Psoas muscle (tissue), 8 donors: ENCODE results near the gene NDC80. TPM values are rescaled to one million over a fixed set of nuclear protein-coding genes. Genes with fewer than 3 reads are reported as not detected.

ENCODE experiments used
- ATAC-seq, 4 donors: fragments of 200-7000 bp; cut with Tn5 transposase; one replicate each; pipeline ENCODE4 v1.9.1; 2020; ENCODE audit warnings: moderate library complexity in 3 of 4, mild to moderate bottlenecking in 2 of 4
- DNase-seq, 2 donors: peaks; one replicate each; pipeline ENCODE4 v3.0.0-alpha.2; 2020
- H3K27ac ChIP-seq: fragments of 200-600 bp; one replicate; pipeline ENCODE4 v1.8.0; 2022
- H3K27me3 ChIP-seq, 3 donors: fragments of 200-600 bp in 1 of 3; one replicate each; pipeline versions ENCODE4 v1.6.1 to v1.8.0; 2013 to 2022; ENCODE audit warnings: low read length in 2 of 3, mild to moderate bottlenecking in 2 of 3, moderate library complexity in 1 of 3; ENCODE audit not compliant: insufficient read depth in 3 of 3
- H3K36me3 ChIP-seq, 2 donors: fragments of 200-600 bp in 1 of 2; one replicate each; pipeline versions ENCODE4 v1.6.1 to v1.8.0; 2013 to 2022; ENCODE audit warnings: low read depth in 1 of 2, mild to moderate bottlenecking in 1 of 2, moderate library complexity in 1 of 2; ENCODE audit not compliant: insufficient read depth in 1 of 2
- H3K4me1 ChIP-seq: fragments of 200-600 bp; one replicate; pipeline ENCODE4 v1.8.0; 2022
- H3K4me3 ChIP-seq: fragments of 200-600 bp; one replicate; pipeline ENCODE4 v1.8.0; 2022; ENCODE audit warnings: mild to moderate bottlenecking
- H3K9me3 ChIP-seq: fragments of 200-600 bp; one replicate; pipeline ENCODE4 v1.8.0; 2022
- WGBS, 3 donors: extraction: QIAGEN DNeasy Blood & Tissue Kit; methylation state at CpG; one replicate each; pipeline versions ENCODE4 v1.1.6 to v1.1.7; 2013; 5-methylcytosine and 5-hydroxymethylcytosine counted together
- intact Hi-C, 2 donors: fragments of 100-400 bp; cut with DNase I; formaldehyde crosslinking; loops; one replicate each; pipeline versions ENCODE4 v1.11.0 to v1.14.2; 2022
- polyA plus RNA-seq, 3 donors: library from polyadenylated mRNA; stranded (reverse); fragments of 200-250 nt; gene quantifications; one replicate each; pipeline ENCODE4 v1.2.3, GENCODE V29; 2013
- total RNA-seq, 4 donors: library from RNA; stranded (reverse); fragmentation: NEBNext Ultra II Directional in 2 of 4; extraction: Animal tissue kit (Norgen Biotek cat#: 25700) in 2 of 4; gene quantifications; one replicate each; pipeline versions ENCODE4 v1.2.1 to v1.2.4, GENCODE V29; 2021 to 2023
- TF ChIP-seq, protein P1 (sequence below): fragments of 200-600 bp; IDR thresholded peaks from one replicate; pipeline ENCODE4 v1.8.0; 2022; ENCODE audit warnings: antibody characterized with exemption
- donor health status: healthy with polysubstance abuse.
- donor health status: DM: no; HTN: no; CAD: no; lungs with moderate emphysema.
- donor health status: Bipolar disorder and iron deficiency.
- donor health status: healthy.
- donor health status: DM: yes; HTN: yes; CAD: no.
- donor health status: DM: no; HTN: no; CAD: no.
- donor health status: DM: no; HTN: no; CAD: no.
- donor health status: DM: yes; HTN: yes; CAD: no.

NDC80 gene
- total and polyA plus RNA-seq, 7 donors: 0.12 to 0.42 (median 0.17) TPM; not detected in 2

DNA sequence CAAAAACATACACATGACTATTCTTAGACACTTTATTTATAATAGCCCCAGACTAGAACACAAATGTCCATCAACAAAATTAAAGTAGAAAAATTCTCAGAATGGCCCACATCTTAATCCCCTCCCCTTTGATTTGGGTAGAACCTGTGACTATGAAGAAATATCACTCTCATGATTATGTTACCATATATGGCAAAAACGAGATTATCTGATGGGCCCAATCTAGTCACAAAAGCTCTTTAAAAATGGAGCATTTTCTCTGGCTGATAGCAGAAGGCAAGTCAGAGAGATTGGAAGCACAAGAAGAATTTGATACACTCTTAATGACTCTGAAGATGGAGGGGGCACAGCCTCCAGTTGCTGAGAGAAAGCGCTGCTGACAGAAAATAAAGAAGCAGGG is 39.6 kb upstream of the NDC80 start:
- Histone ChIP-seq H3K27ac (no peak overlapping the region), H3K4me3 (no peak overlapping the region), H3K4me1 (no peaks in the 10 kb centered on the region), H3K9me3 (no peaks in the 10 kb centered on the region), H3K36me3 (peaks cover 0 to 14% of the 10 kb centered on the region in 2 donors), H3K27me3 (no peaks in the 10 kb centered on the region)
- TF ChIP-seq, protein P1, sequence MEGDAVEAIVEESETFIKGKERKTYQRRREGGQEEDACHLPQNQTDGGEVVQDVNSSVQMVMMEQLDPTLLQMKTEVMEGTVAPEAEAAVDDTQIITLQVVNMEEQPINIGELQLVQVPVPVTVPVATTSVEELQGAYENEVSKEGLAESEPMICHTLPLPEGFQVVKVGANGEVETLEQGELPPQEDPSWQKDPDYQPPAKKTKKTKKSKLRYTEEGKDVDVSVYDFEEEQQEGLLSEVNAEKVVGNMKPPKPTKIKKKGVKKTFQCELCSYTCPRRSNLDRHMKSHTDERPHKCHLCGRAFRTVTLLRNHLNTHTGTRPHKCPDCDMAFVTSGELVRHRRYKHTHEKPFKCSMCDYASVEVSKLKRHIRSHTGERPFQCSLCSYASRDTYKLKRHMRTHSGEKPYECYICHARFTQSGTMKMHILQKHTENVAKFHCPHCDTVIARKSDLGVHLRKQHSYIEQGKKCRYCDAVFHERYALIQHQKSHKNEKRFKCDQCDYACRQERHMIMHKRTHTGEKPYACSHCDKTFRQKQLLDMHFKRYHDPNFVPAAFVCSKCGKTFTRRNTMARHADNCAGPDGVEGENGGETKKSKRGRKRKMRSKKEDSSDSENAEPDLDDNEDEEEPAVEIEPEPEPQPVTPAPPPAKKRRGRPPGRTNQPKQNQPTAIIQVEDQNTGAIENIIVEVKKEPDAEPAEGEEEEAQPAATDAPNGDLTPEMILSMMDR: no peak
- intact Hi-C loops: no loop called here
- 93 to 96% (median 94%) methylated on average over 2 of the region's 2 CpGs for WGBS, 3 donors
- ATAC-seq: no peak
- DNase-seq: no peak

- Histone ChIP-seq H3K9me3 (no peaks in the 10 kb centered on the region), H3K4me3 (no peak overlapping the region), H3K36me3 (peaks cover 0 to 14% of the 10 kb centered on the region in 2 donors), H3K27ac (no peak overlapping the region), H3K4me1 (no peaks in the 10 kb centered on the region), H3K27me3 (no peaks in the 10 kb centered on the region)
- TF ChIP-seq, protein P1: no peak
- ATAC-seq: no peak
- DNase-seq: no peak
- intact Hi-C loops: no loop called here
- 93 to 100% (median 97%) methylated on average over 2 of the region's 2 CpGs for WGBS, 3 donors
Observed at GRCh38 chr18:2532797-2533196, 38.6 kb upstream of the NDC80 start.

GRCh38 chr18:2534906-2535305 is 36.5 kb upstream of the NDC80 start:
- intact Hi-C loops: no loop called here
- ATAC-seq: no peak

DNA sequence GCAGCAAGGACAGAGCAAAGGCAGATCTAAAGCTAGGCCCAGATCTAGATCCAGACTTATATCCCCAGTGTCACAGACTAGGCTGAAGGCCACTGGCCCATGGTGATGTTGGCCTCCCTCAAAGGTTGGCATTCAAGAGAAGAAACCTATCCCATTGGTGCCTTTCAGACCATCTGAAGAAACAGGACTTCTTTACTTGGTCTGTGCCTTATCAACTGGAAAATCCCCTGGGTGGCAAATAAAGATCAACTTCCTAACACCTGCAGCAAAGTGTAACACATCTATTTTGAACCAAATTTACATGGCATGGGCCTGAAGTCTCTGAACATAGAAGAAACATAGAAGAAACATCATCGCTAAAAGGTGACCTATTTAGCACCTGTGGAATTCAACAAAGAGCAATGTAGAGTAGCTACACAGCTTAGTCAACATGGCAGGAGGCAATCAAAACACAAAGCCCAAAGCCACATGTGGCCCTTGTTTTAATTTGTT is 35.9 kb upstream of the NDC80 start:
- ATAC-seq (no peak), DNase-seq (no peak)
- H3K27ac ChIP-seq: no peak overlapping the region
- no peaks in the 10 kb centered on the region for H3K9me3 ChIP-seq
- TF ChIP-seq, protein P1: no peak
- peaks cover 0 to 19% of the 10 kb centered on the region in 2 donors for H3K36me3 ChIP-seq
- 91 to 97% (median 97%) methylated on average over 1 of the region's 1 CpG for WGBS, 3 donors
- intact Hi-C loops: no loop called here
- H3K4me3 ChIP-seq: no peak overlapping the region
- H3K4me1 ChIP-seq: peaks cover 10% of the 10 kb centered on the region
- H3K27me3 ChIP-seq: no peaks in the 10 kb centered on the region

More at GRCh38 chr18:2534906-2535305, 36.5 kb upstream of the NDC80 start:
- H3K27me3 ChIP-seq: no peaks in the 10 kb centered on the region
- no peak overlapping the region for H3K4me3 ChIP-seq
- no peak for DNase-seq
- 93 to 100% (median 94%) methylated on average over 1 of the region's 1 CpG for WGBS, 3 donors
- no peaks in the 10 kb centered on the region for H3K9me3 ChIP-seq
- peaks cover 10% of the 10 kb centered on the region for H3K4me1 ChIP-seq
- no peak overlapping the region for H3K27ac ChIP-seq
- TF ChIP-seq, protein P1: no peak
- peaks cover 0 to 14% of the 10 kb centered on the region in 2 donors for H3K36me3 ChIP-seq

DNA sequence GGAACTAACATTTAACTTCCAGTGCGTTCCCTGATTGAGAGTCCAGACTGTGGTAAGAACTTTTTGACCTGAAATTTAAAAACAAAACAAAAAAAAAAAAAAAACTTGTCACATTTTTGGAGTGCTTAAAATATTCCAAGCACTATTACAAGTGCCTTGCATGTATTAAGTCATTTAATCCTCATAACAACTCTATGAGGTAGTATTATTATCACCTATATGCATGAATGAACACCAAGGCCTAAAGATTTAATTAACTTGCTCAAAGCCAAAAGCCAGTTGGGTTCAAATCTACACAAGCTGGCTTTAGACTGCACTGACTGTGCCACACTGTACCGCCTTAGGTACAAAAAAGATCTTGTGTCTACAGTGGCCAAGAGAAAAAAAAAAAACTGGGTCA is 35.3 kb upstream of the NDC80 start:
- Histone ChIP-seq H3K36me3 (peaks cover 0 to 21% of the 10 kb centered on the region in 2 donors), H3K4me3 (no peak overlapping the region), H3K27ac (no peak overlapping the region), H3K9me3 (no peaks in the 10 kb centered on the region), H3K27me3 (no peaks in the 10 kb centered on the region), H3K4me1 (peaks cover 10% of the 10 kb centered on the region)
- DNase-seq: no peak
- intact Hi-C loops: no loop called here
- no peak for ATAC-seq
- TF ChIP-seq, protein P1: no peak
- WGBS, 3 donors: 63 to 93% (median 71%) methylated on average over 2 of the region's 2 CpGs
